Bone marrow (tissue), 2 donors: ENCODE measurements around the gene PDIA4.

Experiments
- DNase-seq, 2 donors: peaks; one replicate each; lab custom pipeline; 2025; lab: John Stamatoyannopoulos, UW

The PDIA4 gene

DNA sequence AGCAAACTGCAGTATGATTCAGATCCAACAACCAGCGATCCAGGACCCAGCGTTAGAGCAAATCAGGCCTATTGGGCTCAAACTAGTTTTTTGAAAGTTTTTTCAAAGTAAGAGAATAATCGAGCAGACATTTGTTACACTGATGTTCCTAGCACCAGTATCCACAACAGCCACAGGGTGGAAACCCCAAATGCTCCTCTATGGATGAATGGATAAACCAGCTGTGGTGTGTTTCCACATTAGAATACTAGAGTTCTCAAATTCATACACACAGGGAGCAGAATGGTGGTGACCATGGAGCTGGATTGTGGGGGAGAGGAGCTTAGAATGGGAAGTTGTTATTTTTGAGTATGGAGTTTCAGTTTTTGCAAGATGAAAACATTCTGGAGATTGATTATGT, 60.7 kb downstream of the PDIA4 start:
- DNase-seq, result no peak

DNA sequence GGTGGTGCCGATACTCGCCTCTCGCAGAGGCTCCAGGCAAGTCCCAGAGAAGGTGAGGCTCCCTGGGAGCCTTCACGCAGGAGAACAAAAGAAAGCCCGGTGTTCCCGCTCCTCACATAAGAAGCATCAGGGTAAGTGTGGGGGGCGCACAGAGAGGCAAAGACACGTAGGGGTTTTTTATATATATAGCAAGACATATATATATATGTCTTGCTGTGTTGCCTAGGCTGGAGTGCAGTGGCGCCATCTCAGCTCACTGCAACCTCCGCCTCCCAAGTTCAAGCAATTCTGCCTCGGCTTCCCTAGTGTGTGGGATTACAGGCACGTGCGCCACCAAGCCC, 61.3 kb downstream of the PDIA4 start:
- no peak for DNase-seq

DNA sequence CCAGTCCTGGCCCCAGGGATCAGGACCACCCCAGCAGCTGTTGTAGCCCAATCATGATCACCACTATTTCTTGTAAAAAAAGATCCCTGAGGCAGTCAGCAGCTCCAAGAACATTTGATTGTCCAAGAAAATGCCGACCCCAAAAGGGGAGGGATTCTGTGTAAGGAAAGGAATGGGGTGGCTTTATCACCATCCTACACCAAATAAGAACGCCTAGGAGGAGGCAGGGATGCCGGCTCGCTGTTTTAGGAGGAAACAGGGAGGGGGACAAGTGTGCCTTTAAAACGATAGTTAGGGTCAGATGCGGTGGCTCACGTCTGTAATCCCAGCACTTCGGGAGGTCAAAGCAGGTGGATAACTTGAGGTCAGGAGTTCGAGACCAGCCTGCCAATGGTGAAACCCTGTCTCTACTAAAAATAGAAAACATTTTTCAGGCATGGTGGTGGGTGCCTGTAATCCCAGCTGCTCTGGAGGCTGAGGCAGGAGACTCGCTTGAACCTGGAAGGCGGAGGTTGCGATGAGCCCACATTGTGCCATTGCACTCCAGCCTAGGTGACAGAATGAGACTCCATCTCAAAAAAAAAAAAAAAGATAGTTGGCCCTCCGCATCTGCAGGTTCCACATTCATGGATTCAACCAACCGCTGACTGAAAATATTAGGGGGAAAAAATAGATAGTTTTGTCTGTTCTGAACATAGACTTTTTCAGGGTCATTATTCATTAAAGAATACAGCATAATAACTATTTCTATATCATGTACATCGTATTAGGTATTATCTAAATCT, 63.6 kb downstream of the PDIA4 start:
- no peak for DNase-seq

DNA sequence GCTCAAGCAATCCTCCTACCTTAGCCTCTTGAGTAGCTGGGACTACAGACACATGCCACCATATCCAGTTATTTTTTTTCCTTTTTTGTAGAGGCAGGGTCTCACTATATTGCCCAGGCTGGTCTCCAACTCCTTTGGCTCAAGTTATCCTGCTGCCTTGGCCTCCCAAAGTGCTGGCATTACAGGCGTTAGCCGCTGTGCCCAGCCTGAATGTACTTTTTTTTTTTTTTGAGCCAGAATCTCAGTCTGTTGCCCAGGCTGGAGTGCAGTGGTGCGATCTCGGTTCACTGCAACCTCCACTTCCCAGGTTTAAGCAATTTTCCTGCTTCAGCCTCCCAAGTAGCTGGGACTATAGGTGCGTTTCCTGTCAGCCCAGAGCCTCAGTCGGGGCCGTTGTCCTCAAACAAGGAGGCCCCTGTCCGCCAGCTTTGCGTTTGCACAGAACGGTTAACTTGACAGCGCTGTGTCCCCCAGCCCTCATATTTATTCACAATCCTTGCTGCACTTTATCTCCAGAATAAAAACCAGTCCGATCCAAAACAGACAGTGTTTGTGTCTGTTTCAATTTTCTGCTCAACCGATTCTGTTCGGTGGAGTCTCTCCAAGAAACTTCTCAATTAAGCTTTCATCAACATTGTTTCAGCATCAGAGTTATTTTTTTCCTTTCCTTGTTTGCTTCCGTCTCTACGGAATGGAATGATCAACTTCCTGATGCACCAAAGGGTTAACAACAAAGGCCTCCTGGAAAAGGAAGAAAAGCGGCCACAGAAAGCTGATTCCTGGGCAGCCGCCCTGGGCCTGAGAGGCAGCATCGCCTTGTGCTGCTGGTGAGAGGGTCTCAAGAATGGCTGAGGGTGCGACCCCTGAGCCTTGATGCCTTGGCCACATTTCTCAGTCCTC, 64.5 kb downstream of the PDIA4 start:
- DNase-seq, result no peak

DNA sequence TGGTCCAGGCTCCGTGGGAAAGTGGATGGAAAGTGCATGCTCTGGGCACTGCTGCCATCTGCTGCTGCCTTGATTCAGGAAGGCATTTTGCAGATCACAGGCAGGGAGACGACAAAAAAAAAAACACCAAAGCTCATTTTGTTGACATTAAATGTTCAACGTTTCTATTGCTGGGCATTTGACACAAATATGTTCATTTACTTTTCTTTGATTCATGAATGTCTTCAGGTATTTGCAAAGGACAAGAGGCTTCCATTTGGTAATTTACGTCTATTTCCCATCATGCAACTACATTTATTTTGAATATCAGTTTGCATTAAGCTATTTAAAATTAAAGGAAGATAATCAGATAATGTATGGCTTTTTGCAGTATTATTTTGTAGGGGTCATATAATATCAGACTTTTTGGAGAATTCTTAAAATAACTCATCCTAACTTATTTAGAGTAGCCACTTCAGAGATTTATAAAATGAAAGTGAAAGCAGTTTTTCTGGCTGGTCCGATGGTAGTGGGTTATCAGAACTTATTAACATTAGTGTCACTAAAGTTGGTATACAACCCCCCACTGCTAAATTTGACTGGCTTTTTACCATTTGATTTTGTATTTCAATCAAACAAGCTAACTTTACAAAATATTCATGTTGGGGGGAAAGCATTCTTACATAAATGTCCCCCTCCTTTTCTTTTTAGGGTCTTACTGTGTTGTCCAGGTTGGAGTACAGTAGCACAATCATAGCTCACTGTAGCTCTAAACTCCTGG, 65.3 kb downstream of the PDIA4 start:
- peak in 1 of 2 donors; percentile 54 for DNase-seq

DNA sequence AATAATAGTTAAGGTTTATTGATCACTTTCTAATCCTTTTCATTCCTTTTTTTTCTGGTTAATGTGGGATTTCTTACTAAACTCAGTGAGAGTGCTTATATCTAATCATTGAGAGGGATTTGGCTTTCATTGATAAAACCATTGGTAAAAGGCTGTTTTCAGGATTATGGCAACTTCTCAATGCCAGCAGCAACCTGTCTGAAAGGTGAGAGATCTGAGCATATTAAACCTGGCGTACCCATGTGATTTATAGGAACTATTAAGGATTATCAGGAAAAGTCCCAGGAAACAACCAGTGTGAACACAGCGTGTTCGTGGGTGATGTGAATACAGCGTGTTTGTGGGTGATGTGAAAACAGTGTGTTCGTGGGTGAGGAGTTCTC, 65.9 kb downstream of the PDIA4 start:
- DNase-seq, result no peak

DNA sequence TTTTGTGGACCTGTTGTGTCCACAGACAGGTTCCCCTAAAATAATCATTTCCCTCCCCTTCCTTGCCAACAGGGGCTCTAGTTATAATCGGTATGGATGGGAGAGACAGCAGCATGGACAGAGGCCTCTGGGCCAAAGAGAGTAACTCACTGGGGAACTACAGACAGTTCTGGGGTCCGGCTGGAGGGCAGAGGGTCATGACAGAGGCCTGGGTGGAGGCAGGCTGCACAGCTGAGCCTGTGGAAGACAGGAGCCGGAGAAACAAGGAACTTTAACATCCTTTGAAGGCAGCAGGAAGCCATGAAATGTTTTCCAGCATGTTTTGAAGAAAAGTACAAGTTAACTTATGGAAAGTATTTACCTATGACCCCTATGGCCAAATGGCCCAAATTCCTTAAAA, 68.6 kb downstream of the PDIA4 start:
- DNase-seq, result no peak

DNA sequence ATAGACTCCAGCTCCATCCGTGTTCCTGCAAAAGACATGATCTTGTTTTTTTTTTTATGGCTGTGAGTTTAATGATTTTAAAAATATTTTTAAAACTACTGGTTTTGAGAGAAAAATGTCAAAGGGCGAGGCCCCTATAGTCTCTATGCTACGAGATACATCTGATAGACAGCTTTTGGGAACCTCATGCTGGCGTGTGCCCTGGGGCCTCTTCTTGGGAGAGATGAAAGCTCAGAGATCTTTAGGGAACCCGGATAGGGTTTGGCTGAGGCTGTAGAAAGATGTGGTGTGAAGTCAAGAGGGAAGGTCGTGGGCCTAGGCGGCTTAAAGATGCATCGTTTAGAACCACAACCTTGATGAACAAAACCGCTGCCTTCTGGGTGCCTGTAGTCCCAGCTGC, 70.2 kb downstream of the PDIA4 start:
- DNase-seq, result no peak

DNA sequence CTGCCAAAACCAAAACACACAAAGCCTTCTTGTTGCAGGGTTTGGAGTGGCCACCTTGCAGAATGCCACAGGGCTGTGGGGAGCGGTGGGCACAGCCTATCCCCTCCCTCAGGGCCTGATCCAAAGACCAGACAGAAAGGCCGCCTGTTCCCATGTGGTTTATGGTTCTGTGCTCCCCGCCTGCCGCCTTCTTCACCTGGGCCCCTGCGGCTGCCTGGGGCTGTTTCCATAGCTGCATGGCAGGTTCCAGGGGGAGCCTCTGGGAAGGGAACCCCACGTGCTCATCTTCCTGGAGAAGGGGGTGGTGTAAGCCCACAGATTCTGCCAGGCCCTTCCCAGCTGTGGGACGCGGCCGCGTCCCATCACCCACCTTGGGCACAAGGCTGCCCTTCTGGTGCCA, 73.5 kb downstream of the PDIA4 start:
- DNase-seq, result no peak

DNA sequence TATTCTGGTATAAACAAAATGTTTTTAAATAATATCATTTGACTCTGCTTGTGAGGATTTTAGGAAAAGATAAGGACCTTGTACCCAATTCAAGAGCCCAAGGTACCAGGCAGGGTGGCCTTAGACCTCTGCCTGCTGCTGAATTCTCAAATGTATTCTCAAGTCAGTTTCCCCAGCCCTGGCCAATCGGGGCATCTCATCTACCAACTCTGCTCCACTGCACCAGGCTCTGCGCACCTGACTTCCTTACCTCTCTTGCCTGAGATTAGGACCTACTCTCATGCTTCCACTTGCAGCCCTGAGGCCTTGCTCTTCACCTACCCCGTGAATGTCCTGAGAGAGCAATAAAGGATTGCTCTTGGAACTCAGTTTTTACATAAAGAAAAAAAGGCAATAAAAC, 74.6 kb downstream of the PDIA4 start:
- DNase-seq, result no peak
